Breast epithelium (tissue), 3 donors: ENCODE data around the gene RAD21L1.

ENCODE experiments used
- CTCF ChIP-seq, 3 donors: fragments of 450-650 bp; IDR thresholded peaks; one replicate each; pipeline ENCODE4 v1.5.1; 2016 to 2017; ENCODE audit warnings: antibody characterized with exemption in 3 of 3, mild to moderate bottlenecking in 3 of 3, moderate library complexity in 3 of 3
- POLR2A ChIP-seq: fragments of 450-650 bp; IDR thresholded peaks from one replicate; pipeline ENCODE4 v1.6.1; 2016; ENCODE audit warnings: antibody characterized with exemption, mild to moderate bottlenecking, moderate library complexity

GRCh38 chr20:1205802-1206201, 20.0 kb upstream of the RAD21L1 start:
- TF ChIP-seq CTCF (IDR thresholded peaks at IDR 0.05) (no peak), POLR2A (no peak)
